H1 (cell line): ENCODE data around the gene PTX4. TPM values are rescaled to one million over a fixed set of nuclear protein-coding genes. Genes with fewer than 3 reads are reported as not detected.

Source experiments
- CTCF ChIA-PET: fragments of 300-600 bp; sonication (Branson Sonifier 250); formaldehyde crosslinking; loops from one replicate; lab custom pipeline; 2021; ENCODE audit not compliant: partially characterized antibody; lab: Charles Lee
- POLR2A ChIA-PET: fragments of 300-600 bp; sonication (Branson Sonifier 250); formaldehyde crosslinking; loops from one replicate; lab custom pipeline; 2021; ENCODE audit warnings: inconsistent platforms; ENCODE audit not compliant: partially characterized antibody; lab: Charles Lee
- DNase-seq, 2 experiments: peaks; one replicate each; pipeline versions ENCODE4 v3.0.0 to v3.0.0-alpha.2; 2010 to 2022; ENCODE audit warnings: low spot score in 2 of 2, low read depth in 1 of 2, mixed read lengths in 1 of 2
- FAIRE-seq: peaks from 2 replicates; lab custom pipeline; 2011; peaks lifted over from hg19 to GRCh38; lab: Jason Lieb, UNC
- H2AFZ ChIP-seq: 2 replicates; pipeline ENCODE4 v1.8.1; 2012; ENCODE audit warnings: low read length, inconsistent platforms
- H2AK5ac ChIP-seq: 2 replicates; pipeline ENCODE4 v1.6.1; 2013; ENCODE audit warnings: low read depth, low read length
- H2BK120ac ChIP-seq: replicated peaks from 2 replicates; pipeline ENCODE3; 2013; ENCODE audit warnings: low read depth, low read length, inconsistent platforms
- H2BK12ac ChIP-seq: 2 replicates; pipeline ENCODE4 v1.6.1; 2013; ENCODE audit warnings: low read depth, low read length
- H2BK15ac ChIP-seq: 2 replicates; pipeline ENCODE4 v1.6.1; 2013; ENCODE audit warnings: low read length
- H2BK20ac ChIP-seq: 2 replicates; pipeline ENCODE4 v1.6.1; 2013; ENCODE audit warnings: low read length
- H2BK5ac ChIP-seq: 2 replicates; pipeline ENCODE4 v1.6.1; 2013; ENCODE audit warnings: low read depth, low read length
- H3K14ac ChIP-seq: 2 replicates; pipeline ENCODE4 v1.6.1; 2013; ENCODE audit warnings: inconsistent platforms; ENCODE audit not compliant: insufficient read length
- H3K18ac ChIP-seq: 2 replicates; pipeline ENCODE4 v1.6.1; 2013; ENCODE audit warnings: low read length; ENCODE audit errors: extremely low read depth
- H3K23ac ChIP-seq: 2 replicates; pipeline ENCODE4 v1.6.1; 2013; ENCODE audit warnings: inconsistent platforms; ENCODE audit not compliant: insufficient read length
- H3K23me2 ChIP-seq: 2 replicates; pipeline ENCODE4 v1.6.1; 2013; ENCODE audit warnings: low read depth, low read length
- H3K27ac ChIP-seq: 2 replicates; pipeline ENCODE4 v1.6.1; 2011; ENCODE audit warnings: low read depth, low read length, inconsistent platforms
- H3K27me3 ChIP-seq, 4 experiments: replicated peaks in 1 of 4; 1 replicate in 1 of 4; 2 replicates in 3 of 4; pipeline versions ENCODE4 v1.6.1 to v1.8.1; 2011 to 2013; ENCODE audit warnings: low read length in 3 of 4, mild to moderate bottlenecking in 3 of 4, inconsistent platforms in 2 of 4, mixed read lengths in 2 of 4, moderate library complexity in 1 of 4; ENCODE audit not compliant: control insufficient read depth in 3 of 4, insufficient read depth in 3 of 4; ENCODE audit errors: extremely low read depth in 1 of 4
- H3K36me3 ChIP-seq, 4 experiments: 2 replicates each; pipeline versions ENCODE4 v1.6.1 to v1.8.1; 2011 to 2013; ENCODE audit warnings: mild to moderate bottlenecking in 4 of 4, low read length in 3 of 4, moderate library complexity in 2 of 4, control low read depth in 1 of 4, inconsistent platforms in 1 of 4; ENCODE audit not compliant: insufficient read depth in 4 of 4, control insufficient read depth in 2 of 4
- H3K4ac ChIP-seq: replicated peaks from 2 replicates; pipeline ENCODE3; 2013; ENCODE audit warnings: low read length, low read depth, mixed read lengths, inconsistent platforms; ENCODE audit not compliant: insufficient read length
- H3K4me1 ChIP-seq, 4 experiments: replicated peaks in 1 of 4; 1 replicate in 1 of 4; 2 replicates in 3 of 4; pipeline versions ENCODE4 v1.6.1 to v1.8.1; 2011 to 2013; ENCODE audit warnings: low read length in 3 of 4, inconsistent platforms in 2 of 4, mixed read lengths in 1 of 4; ENCODE audit not compliant: insufficient read depth in 4 of 4, control insufficient read depth in 3 of 4
- H3K4me2 ChIP-seq, 2 experiments: 2 replicates each; pipeline versions ENCODE4 v1.6.1 to v1.8.1; 2011 to 2013; ENCODE audit warnings: low read depth in 2 of 2, low read length in 2 of 2, control low read depth in 1 of 2, inconsistent platforms in 1 of 2, mild to moderate bottlenecking in 1 of 2; ENCODE audit not compliant: insufficient read depth in 1 of 2
- H3K4me3 ChIP-seq, 4 experiments: fragments of 200-600, 300-600 bp in 1 of 4; sonication (generic), shearing (Covaris generic), sonication (Bioruptor Twin) in 1 of 4; 2 replicates each; pipeline versions ENCODE4 v1.5.1 to v1.8.1; 2011 to 2016; ENCODE audit warnings: low read length in 4 of 4, low read depth in 3 of 4, control low read depth in 2 of 4, inconsistent platforms in 2 of 4, mild to moderate bottlenecking in 2 of 4, mixed read lengths in 1 of 4, moderate library complexity in 1 of 4; ENCODE audit not compliant: insufficient read depth in 2 of 4; ENCODE audit errors: extremely low read depth in 1 of 4
- H3K56ac ChIP-seq: replicated peaks from 2 replicates; pipeline ENCODE3; 2013; ENCODE audit warnings: low read depth, mild to moderate bottlenecking, mixed read lengths, low read length, inconsistent platforms; ENCODE audit not compliant: insufficient read length
- H3K79me1 ChIP-seq: 2 replicates; pipeline ENCODE4 v1.6.1; 2013; ENCODE audit warnings: low read depth, low read length, control low read depth
- H3K79me2 ChIP-seq, 2 experiments: 2 replicates each; pipeline versions ENCODE4 v1.6.1 to v1.8.1; 2012 to 2013; ENCODE audit warnings: low read length in 2 of 2, mild to moderate bottlenecking in 2 of 2, inconsistent platforms in 1 of 2; ENCODE audit not compliant: insufficient read depth in 2 of 2, control insufficient read depth in 1 of 2
- H3K9ac ChIP-seq, 4 experiments: replicated peaks in 1 of 4; 1 replicate in 1 of 4; 2 replicates in 3 of 4; pipeline versions ENCODE4 v1.6.1 to v1.8.1; 2011 to 2013; ENCODE audit warnings: low read depth in 3 of 4, low read length in 3 of 4, control low read depth in 2 of 4, mild to moderate bottlenecking in 2 of 4, moderate library complexity in 2 of 4, inconsistent platforms in 1 of 4; ENCODE audit errors: extremely low read depth in 1 of 4
- H3K9me3 ChIP-seq, 2 experiments: 2 replicates each; pipeline versions ENCODE4 v1.6.1 to v1.8.1; 2012 to 2013; ENCODE audit warnings: mild to moderate bottlenecking in 2 of 2, moderate library complexity in 2 of 2, control low read depth in 1 of 2, inconsistent platforms in 1 of 2, low read depth in 1 of 2, low read length in 1 of 2, mixed read lengths in 1 of 2; ENCODE audit not compliant: insufficient read depth in 2 of 2
- H4K20me1 ChIP-seq, 2 experiments: replicated peaks in 1 of 2; 2 replicates each; pipeline versions ENCODE3 to v1.8.1; 2011 to 2013; ENCODE audit warnings: inconsistent platforms in 2 of 2, low read length in 2 of 2, mild to moderate bottlenecking in 1 of 2; ENCODE audit not compliant: insufficient read depth in 2 of 2, control insufficient read depth in 1 of 2
- H4K5ac ChIP-seq: 2 replicates; pipeline ENCODE4 v1.6.1; 2013; ENCODE audit warnings: low read length, low read depth, mixed read lengths, inconsistent platforms; ENCODE audit not compliant: insufficient read length
- H4K8ac ChIP-seq: 2 replicates; pipeline ENCODE4 v1.8.0; 2013; ENCODE audit warnings: mild to moderate bottlenecking, moderate library complexity, low read length, inconsistent platforms; ENCODE audit not compliant: insufficient read depth; ENCODE audit errors: extremely low read depth
- H4K91ac ChIP-seq: replicated peaks from 2 replicates; pipeline ENCODE3; 2013; ENCODE audit warnings: low read length, mixed read lengths, inconsistent platforms; ENCODE audit not compliant: insufficient read length
- BACH1 ChIP-seq: IDR thresholded peaks from 2 replicates; pipeline ENCODE4 v1.6.1; 2012; ENCODE audit warnings: low read length, improper control_type of control experiment
- CHD2 ChIP-seq: IDR thresholded peaks from 2 replicates; pipeline ENCODE4 v1.6.1; 2012; ENCODE audit warnings: low read length, improper control_type of control experiment
- CREB1 ChIP-seq: IDR thresholded peaks from 2 replicates; pipeline ENCODE4 v1.6.1; 2012; ENCODE audit warnings: inconsistent platforms
- EZH2 ChIP-seq: fragments of 200-600 bp; sonication (generic); IDR thresholded peaks from 2 replicates; pipeline ENCODE4 v1.7.1; 2012; ENCODE audit warnings: low read depth, mild to moderate bottlenecking, moderate library complexity, low read length, inconsistent platforms; ENCODE audit not compliant: severe bottlenecking
- JUN ChIP-seq: IDR thresholded peaks from 2 replicates; pipeline ENCODE4 v1.6.1; 2011; ENCODE audit warnings: low read depth, mild to moderate bottlenecking, improper control_type of control experiment, low read length
- RAD21 ChIP-seq, 2 experiments: IDR thresholded peaks in 1 of 2; conservative IDR thresholded peaks in 1 of 2; 2 replicates each; pipeline ENCODE4 v1.6.1; 2011; ENCODE audit warnings: low read depth in 2 of 2, low read length in 2 of 2, improper control_type of control experiment in 1 of 2, inconsistent platforms in 1 of 2, mild to moderate bottlenecking in 1 of 2, moderate library complexity in 1 of 2
- TAF1 ChIP-seq: IDR thresholded peaks from 2 replicates; pipeline ENCODE4 v1.6.1; 2011; ENCODE audit warnings: mild to moderate bottlenecking, low read depth, low read length
- WGBS, 2 experiments: shearing (Covaris generic) in 1 of 2; methylation state at CpG; one replicate each; pipeline versions ENCODE4 v1.1.6 to v1.1.7; 2013 to 2015; ENCODE audit warnings: low lambda C conversion rate in 2 of 2, mixed read lengths in 2 of 2, inconsistent platforms in 1 of 2, low coverage in 1 of 2, missing lambda C conversion rate in 1 of 2; ENCODE audit not compliant: insufficient replicate concordance in 2 of 2, insufficient coverage in 1 of 2, insufficient read length in 1 of 2; ENCODE audit errors: extremely low coverage in 1 of 2, missing lambda C conversion rate in 1 of 2; 5-methylcytosine and 5-hydroxymethylcytosine counted together
- polyA plus RNA-seq, 7 experiments: library from polyadenylated mRNA; depleted of rRNA in 3 of 7; stranded (reverse) in 5 of 7; unstranded in 2 of 7; fragments of >200 nt in 5 of 7; fragments of 200-250 nt in 2 of 7; gene quantifications; 1 replicate in 5 of 7; 2 replicates in 1 of 7; 4 replicates in 1 of 7; pipeline versions ENCODE4 v1.2.1 to v1.2.3, GENCODE V29; 2011 to 2013; ENCODE audit warnings: missing spikeins in 2 of 7, mixed read lengths in 2 of 7
- total RNA-seq: library from RNA; stranded (reverse); fragmentation: NEBNext Ultra II Directional; extraction: Animal tissue kit (Norgen Biotek cat#: 25700); gene quantifications from 2 replicates; pipeline ENCODE4 v1.2.1, GENCODE V29; 2021
- TF ChIP-seq, protein P1 (sequence below): IDR thresholded peaks from 2 replicates; pipeline ENCODE4 v1.6.1; 2011; ENCODE audit warnings: low read depth, mild to moderate bottlenecking, low read length; ENCODE audit not compliant: insufficient read depth

PTX4 gene
- total and polyA plus RNA-seq, 2 of the 8 experiments (the other 6 are each of a cell fraction or from before 2014, with no cell fraction given) = not detected

- Histone ChIP-seq H3K27me3 (no peaks in the 10 kb centered on the region), H3K79me2 (no peaks in the 10 kb centered on the region), H4K5ac (no peak overlapping the region), H3K14ac (no peak overlapping the region), H3K79me1 (no peaks in the 10 kb centered on the region), H4K91ac (no peak overlapping the region), H3K23ac (no peak overlapping the region), H3K27ac (no peak overlapping the region), H2BK5ac (no peak overlapping the region), H3K4me2 (no peak overlapping the region), H3K4me1 (no peaks in the 10 kb centered on the region), H2BK120ac (no peak overlapping the region), H3K56ac (no peak overlapping the region), H3K9ac (no peak overlapping the region), H3K9me3 (no peaks in the 10 kb centered on the region), H2AK5ac (no peak overlapping the region)
- 95% methylated on average over 37 of the region's 37 CpGs; no CpG with 5 or more reads in 1 of the 2 experiments for WGBS, 2 experiments
- DNase-seq = no peak
- CTCF ChIA-PET = interaction anchor here (0.7 kb wide), 1 partner anchor 55 kb away, joined by 3 read pairs; no protein-coding TSS in a partner anchor
- TF ChIP-seq, protein P1, sequence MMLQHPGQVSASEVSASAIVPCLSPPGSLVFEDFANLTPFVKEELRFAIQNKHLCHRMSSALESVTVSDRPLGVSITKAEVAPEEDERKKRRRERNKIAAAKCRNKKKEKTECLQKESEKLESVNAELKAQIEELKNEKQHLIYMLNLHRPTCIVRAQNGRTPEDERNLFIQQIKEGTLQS = no peak
- TF ChIP-seq TAF1 (no peak), RAD21 (IDR thresholded peaks at IDR 0.05 in 1 of 2, conservative IDR thresholded peaks at IDR 0.05 in 1 of 2; ENCODE audit: low read depth in 2 of 2, low read length in 2 of 2) (no peak), JUN (no peak), BACH1 (no peak), CREB1 (no peak), CHD2 (no peak), EZH2 (no peak)
- TF ChIP-seq, all 59 proteins: peak for 0
- POLR2A ChIA-PET = interaction anchor here (1.4 to 2.0 kb wide), 2 partner anchors 10 to 27 kb away, joined by 3 to 11 read pairs; no protein-coding TSS in a partner anchor
- no peak overlapping the region for H2BK15ac ChIP-seq
- H3K18ac ChIP-seq = no peak overlapping the region
- no peak overlapping the region for H3K4me3 ChIP-seq
- H3K36me3 ChIP-seq = peaks cover 14 to 56% (median 25%) of the 10 kb centered on the region in 4 experiments; a peak in 7 of 8 replicates
- no peak for FAIRE-seq
- no peak overlapping the region for H2BK20ac ChIP-seq
- no peaks in the 10 kb centered on the region for H3K23me2 ChIP-seq
- no peak overlapping the region for H3K4ac ChIP-seq
- H2AFZ ChIP-seq = no peak overlapping the region
- H4K20me1 ChIP-seq = peaks cover 3 to 4% of the 10 kb centered on the region in 2 experiments
- H4K8ac ChIP-seq = no peak overlapping the region
- H2BK12ac ChIP-seq = no peak overlapping the region
Measured at GRCh38 chr16:1505073-1505844, 16.5 kb upstream of the PTX4 start.
